ENCODE results near the gene CFAP70.

CFAP70 gene

GRCh38 chr10:73210395-73211105 is 148.1 kb downstream of the CFAP70 start:
- DNase-seq = no peak

DNA sequence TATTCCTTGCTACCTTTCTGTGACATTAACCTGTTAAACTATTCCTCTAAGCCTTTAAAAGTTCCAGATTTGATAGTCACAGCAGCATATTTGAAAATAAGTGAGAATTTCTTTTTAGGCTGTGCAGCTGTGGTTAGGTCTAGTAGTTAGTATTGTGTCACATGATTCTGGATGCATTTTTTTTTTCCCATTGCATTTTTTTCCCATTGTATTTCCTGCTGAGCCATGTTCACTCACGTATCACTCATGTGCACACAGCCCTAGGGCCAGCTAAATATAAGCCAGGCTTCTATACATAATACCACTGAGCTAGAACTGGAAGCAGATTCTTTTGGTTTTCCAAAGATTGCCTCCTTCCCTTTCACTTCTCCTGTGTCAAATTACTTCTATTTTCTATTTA is 149.0 kb downstream of the CFAP70 start:
- no peak for DNase-seq

- DNase-seq = no peak
These were observed 150.8 kb downstream of the CFAP70 start for GRCh38 chr10:73207883-73208282.

DNA sequence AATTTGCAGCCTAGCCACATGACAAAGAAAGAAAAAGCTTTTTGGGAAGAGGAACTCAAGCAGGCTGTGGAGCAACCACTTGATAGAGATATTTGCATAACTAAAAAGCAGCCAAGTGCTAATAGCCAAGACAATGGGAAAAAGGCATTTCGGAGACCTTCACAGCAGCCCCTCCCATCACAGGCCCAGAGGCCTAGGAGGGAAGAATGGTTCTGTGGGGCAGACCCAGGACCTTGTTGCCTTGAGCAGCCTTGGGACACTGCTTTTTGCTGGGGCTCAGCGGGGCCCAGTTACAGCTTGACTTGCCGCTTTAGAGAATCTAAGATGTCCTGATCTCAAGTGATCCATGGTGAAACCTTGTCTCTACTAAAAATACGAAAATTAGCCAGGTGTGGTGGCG is 152.3 kb downstream of the CFAP70 start:
- DNase-seq = no peak

DNA sequence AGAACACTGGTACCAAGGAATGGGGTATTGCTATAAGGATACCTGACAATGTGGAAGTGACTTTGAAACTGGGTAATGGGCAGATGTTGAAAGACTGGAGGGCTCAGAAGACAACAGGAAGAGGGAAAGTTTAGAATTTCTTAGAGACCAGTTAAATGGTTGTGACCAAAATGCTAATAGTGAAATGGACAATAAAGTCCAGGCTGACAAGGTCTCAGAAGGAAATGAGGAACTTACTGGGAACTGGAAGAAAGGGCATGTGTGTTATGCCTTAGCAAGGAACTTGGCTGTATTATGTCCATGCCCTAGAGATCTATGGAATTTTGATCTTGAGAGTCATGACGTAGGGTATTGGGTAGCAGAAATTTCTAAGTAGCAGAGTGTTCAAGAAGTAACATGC is 152.8 kb downstream of the CFAP70 start:
- DNase-seq = no peak

DNA sequence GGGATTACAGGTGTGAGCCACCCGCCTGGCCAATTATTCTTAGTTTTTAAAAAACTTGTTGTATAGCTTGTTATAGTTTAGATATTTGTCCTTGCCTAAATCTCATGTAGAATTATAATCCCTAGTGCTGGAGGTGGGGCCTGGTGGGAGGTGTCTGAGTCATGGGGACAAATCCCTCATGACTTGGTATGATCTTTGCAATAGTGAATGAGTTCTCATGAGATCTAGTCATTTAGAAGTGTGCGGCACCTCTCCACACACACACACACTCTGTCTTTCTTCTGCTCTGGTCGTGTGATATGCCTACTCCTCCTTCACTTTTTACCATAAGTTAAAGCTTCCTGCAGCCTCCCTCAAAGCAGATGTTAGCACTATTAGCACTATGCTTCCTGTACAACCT is 153.6 kb downstream of the CFAP70 start:
- no peak for DNase-seq

Data from activated CD4-positive, alpha-beta T cell treated with anti-CD3 and anti-CD28 coated beads for 1 hour (primary cell).